Muscle layer of colon (tissue), 2 donors: ENCODE results near the gene TMEM182.

Experiments used
- H3K27ac ChIP-seq: one replicate; pipeline ENCODE4 v1.7.0; 2013; ENCODE audit warnings: low read depth, mild to moderate bottlenecking, low read length, moderate library complexity
- H3K27me3 ChIP-seq, 2 donors: one replicate each; pipeline ENCODE4 v1.7.0; 2013; ENCODE audit warnings: low read length in 2 of 2, mild to moderate bottlenecking in 2 of 2; ENCODE audit not compliant: insufficient read depth in 2 of 2, control insufficient read depth in 1 of 2
- H3K36me3 ChIP-seq: one replicate; pipeline ENCODE4 v1.7.0; 2013; ENCODE audit warnings: mild to moderate bottlenecking, low read length; ENCODE audit not compliant: insufficient read depth
- H3K4me1 ChIP-seq: one replicate; pipeline ENCODE4 v1.7.0; 2013; ENCODE audit warnings: mild to moderate bottlenecking, low read length; ENCODE audit not compliant: insufficient read depth
- H3K4me3 ChIP-seq, 2 donors: one replicate each; pipeline ENCODE4 v1.7.0; 2013; ENCODE audit warnings: low read length in 2 of 2, low read depth in 1 of 2, mild to moderate bottlenecking in 1 of 2, moderate library complexity in 1 of 2
- H3K9ac ChIP-seq: one replicate; pipeline ENCODE4 v1.7.0; 2013; ENCODE audit warnings: low read length
- H3K9me3 ChIP-seq: one replicate; pipeline ENCODE4 v1.7.0; 2013; ENCODE audit warnings: mild to moderate bottlenecking, low read length
- donor health status: abdominal sarcoma.
- donor health status: Adenocarcinoma of cecum.

The TMEM182 gene

DNA sequence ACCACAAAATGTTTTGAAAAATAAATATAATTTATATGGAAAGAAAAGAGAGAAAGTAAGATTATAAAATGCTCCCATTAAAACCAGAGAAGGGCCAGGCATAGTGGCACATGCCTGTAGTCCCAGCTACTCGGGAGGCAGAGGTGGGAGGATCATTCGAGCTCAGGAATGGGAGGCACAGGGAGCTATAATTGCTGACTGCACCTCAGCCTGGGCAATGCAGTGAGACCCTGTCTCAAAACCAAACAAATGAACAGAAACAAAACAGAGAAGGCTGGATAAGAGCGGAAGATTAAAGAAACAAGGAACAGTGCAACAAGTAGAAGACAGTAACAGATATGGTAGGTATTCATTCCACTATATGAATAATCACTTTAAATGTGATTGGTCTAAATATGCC is 18.6 kb upstream of the TMEM182 start:
- no peaks in the 10 kb centered on the region for H3K4me1 ChIP-seq
- no peaks in the 10 kb centered on the region for H3K27me3 ChIP-seq
- H3K4me3 ChIP-seq = no peak overlapping the region
- H3K9me3 ChIP-seq = no peaks in the 10 kb centered on the region
- no peak overlapping the region for H3K9ac ChIP-seq
- no peak overlapping the region for H3K27ac ChIP-seq
- no peaks in the 10 kb centered on the region for H3K36me3 ChIP-seq

DNA sequence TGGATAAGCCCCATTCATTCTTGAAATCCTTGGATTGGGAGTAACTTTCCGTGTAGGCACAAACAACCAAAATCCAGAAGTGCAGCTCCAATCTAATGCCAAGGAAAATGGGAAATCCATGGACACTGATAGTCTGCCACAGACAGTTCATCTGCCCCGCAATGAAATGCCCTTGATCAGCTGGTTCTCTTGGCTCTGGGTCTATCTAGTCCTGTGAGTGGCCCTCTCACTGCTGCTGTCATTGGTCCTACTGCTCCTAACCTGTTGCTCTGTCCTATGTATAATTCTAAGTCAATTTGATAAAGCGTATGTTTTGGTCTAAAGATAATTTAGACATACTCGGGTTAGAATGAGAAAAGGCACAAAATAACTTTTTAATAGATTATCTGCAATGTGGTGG is 13.7 kb upstream of the TMEM182 start:
- Histone ChIP-seq H3K4me3 (no peak overlapping the region), H3K27me3 (no peaks in the 10 kb centered on the region), H3K36me3 (no peaks in the 10 kb centered on the region), H3K9me3 (no peaks in the 10 kb centered on the region), H3K9ac (no peak overlapping the region), H3K27ac (no peak overlapping the region), H3K4me1 (no peaks in the 10 kb centered on the region)

DNA sequence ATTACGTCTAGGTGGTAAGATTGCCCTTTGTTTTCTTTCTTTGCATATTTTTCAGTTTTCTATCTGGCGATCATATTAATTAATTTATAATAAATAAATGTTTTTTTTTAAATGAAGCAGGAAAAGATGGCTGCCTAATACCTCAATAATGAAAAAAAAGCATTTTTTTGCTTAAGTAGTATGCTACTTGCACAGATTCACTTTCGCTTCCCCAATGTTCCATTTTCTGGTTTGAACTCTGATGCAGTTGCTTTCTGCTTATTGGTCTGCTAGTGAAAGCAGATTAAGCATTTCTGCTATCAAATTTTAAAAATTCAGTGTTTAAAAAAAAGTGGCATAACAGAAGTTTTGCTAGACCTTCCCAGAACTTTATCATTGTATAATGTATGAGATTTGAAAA is 11.9 kb upstream of the TMEM182 start:
- no peaks in the 10 kb centered on the region for H3K9me3 ChIP-seq
- H3K4me1 ChIP-seq = no peaks in the 10 kb centered on the region
- H3K36me3 ChIP-seq = no peaks in the 10 kb centered on the region
- H3K9ac ChIP-seq = no peak overlapping the region
- H3K27ac ChIP-seq = no peak overlapping the region
- no peak overlapping the region for H3K4me3 ChIP-seq
- no peaks in the 10 kb centered on the region for H3K27me3 ChIP-seq

DNA sequence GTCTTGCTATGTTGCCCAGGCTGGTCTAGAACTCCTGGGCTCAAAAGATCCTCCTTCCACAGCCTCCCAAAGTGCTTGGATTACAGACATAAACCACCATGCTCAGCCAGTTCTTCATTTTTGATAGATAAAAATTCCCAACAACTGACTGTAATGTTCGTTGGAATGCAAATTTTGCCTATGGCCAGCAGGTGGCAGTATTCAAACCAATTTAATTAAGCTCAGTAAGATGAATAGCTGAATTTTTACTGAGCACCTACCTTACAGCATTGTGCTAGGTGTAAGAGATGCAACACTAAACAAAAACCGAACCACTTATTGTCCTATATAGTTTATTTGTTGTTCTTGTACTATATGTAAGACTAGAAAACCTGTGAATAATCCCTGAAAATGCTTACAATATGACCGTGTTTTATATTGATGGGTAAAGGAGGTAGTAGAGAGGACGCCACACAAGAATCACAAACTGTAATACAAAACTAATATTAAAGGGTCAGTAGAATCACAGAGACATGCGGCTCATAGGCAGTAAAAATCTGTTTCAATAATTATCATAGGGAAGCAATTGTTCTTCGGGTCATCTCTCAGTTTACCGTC is 8.2 kb upstream of the TMEM182 start:
- Histone ChIP-seq H3K27ac (no peak overlapping the region), H3K4me3 (no peak overlapping the region), H3K9me3 (no peaks in the 10 kb centered on the region), H3K36me3 (no peaks in the 10 kb centered on the region), H3K27me3 (no peaks in the 10 kb centered on the region), H3K4me1 (peaks cover 9% of the 10 kb centered on the region), H3K9ac (no peak overlapping the region)

DNA sequence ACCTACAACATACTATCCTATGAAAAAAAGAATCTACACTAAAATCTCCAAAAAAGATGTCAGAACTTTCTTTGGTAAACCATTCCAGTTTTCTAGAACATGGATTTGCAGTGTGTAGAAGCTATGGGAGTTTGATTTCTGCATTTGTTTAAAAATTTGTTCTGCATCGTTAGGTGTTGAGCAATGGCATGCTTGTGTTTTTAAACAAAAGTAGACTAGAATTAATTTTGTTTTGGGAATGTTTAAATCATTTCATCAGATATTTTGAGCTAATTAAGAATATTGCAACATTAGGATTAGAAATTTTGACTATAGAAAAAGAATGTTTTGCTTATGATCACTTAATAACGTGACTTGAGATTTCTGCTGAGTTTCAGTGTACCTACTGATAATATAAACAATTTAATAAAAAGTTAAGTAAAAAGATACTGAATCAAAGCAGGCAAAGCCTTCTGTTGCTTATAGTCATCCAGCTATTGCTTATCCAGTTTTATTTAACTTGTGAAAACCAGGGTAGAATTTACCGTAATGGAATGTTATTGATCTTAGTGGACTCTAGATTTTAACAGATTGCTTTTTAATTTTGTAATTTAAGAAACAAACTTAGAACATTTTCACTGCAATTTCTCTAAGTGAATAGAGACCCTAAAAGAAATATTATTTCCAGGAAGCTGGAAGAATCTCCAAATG is 7.2 kb upstream of the TMEM182 start:
- peaks cover 11% of the 10 kb centered on the region for H3K4me1 ChIP-seq
- no peak overlapping the region for H3K27ac ChIP-seq
- no peaks in the 10 kb centered on the region for H3K36me3 ChIP-seq
- H3K4me3 ChIP-seq = no peak overlapping the region
- no peaks in the 10 kb centered on the region for H3K9me3 ChIP-seq
- H3K27me3 ChIP-seq = no peaks in the 10 kb centered on the region
- H3K9ac ChIP-seq = no peak overlapping the region

DNA sequence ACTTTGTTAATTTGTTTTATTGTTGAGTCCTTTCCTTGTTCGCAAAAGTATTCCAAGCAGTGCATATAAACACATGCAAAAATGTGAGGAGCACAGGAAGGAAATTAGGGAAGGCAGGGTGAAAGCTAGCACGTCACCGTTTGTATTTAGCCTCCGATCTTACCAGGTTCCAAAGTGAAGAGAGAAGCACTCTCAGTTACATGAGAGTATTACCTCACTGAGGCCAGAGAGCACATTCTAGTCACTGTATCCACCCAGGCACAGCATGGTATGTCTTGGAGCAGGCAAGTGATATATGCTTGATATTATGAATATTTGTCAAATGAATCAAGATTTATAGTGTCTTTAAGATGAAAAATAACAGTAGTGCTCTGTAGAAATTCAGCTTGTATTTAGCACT is 6.5 kb upstream of the TMEM182 start:
- H3K36me3 ChIP-seq = no peaks in the 10 kb centered on the region
- H3K27me3 ChIP-seq = no peaks in the 10 kb centered on the region
- no peaks in the 10 kb centered on the region for H3K9me3 ChIP-seq
- no peak overlapping the region for H3K4me3 ChIP-seq
- H3K27ac ChIP-seq = no peak overlapping the region
- H3K9ac ChIP-seq = no peak overlapping the region
- H3K4me1 ChIP-seq = peaks cover 11% of the 10 kb centered on the region

DNA sequence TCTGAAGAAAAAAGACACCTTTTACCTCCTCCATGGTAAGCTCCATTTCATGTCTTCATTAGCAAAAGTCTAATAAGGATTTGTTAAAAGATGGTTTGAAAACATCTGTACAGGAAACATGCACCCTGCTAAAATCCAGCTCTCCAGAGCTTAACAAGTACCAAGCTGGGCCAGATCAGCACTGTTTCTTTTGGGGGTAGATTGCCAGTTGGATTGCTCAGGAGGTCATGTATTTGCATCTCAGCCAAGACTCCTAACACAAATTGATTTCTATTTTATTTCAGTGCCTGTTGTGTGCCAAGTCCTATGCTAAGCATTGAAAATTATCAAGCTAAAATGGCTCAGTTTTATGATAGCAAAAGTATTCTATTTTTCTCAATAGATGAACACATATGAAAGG is 3.4 kb upstream of the TMEM182 start:
- Histone ChIP-seq H3K4me3 (no peak overlapping the region), H3K36me3 (no peaks in the 10 kb centered on the region), H3K9ac (no peak overlapping the region), H3K4me1 (peaks cover 11% of the 10 kb centered on the region), H3K27me3 (no peaks in the 10 kb centered on the region), H3K27ac (no peak overlapping the region), H3K9me3 (no peaks in the 10 kb centered on the region)

DNA sequence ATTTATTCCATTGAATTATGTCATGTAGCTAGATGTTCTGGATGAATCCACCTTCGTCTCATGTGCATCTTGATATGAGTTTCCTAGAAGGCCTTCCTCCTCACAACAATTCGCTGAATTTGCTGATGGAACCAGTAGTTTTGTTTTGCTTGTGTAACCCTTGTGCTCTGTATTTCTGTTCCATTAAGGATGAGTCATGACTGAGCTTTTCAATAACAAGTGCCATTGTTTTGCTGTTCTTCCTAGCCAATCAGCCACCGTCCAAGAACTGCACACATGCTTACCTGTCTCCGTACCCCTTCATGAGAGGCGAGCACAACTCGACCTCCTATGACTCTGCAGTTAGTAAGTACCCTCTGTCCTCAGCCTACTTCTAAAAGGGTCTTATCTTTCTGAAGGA is 2.3 kb downstream of the TMEM182 start:
- H3K9me3 ChIP-seq = no peaks in the 10 kb centered on the region
- no peak overlapping the region for H3K4me3 ChIP-seq
- no peaks in the 10 kb centered on the region for H3K27me3 ChIP-seq
- H3K4me1 ChIP-seq = no peaks in the 10 kb centered on the region
- no peak overlapping the region for H3K9ac ChIP-seq
- H3K36me3 ChIP-seq = no peaks in the 10 kb centered on the region
- no peak overlapping the region for H3K27ac ChIP-seq

DNA sequence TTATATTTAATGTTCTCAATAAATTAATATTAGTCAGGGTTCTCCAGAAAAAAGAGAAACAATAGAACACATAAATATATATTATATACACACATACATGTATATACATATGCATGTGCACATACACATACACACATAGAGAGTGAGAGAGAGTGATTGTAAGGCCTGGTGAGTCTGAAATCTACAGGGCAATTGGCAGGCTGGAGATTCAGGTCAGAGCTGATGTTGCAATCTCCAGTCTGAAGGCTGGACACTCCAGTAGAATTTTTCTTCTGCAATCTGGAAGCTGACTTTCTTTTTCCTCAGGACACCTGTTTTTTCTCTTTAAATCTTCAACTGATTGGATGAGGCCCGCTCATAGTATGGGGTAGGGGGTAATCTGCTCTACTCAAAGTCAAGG is 3.2 kb downstream of the TMEM182 start:
- no peaks in the 10 kb centered on the region for H3K9me3 ChIP-seq
- no peaks in the 10 kb centered on the region for H3K36me3 ChIP-seq
- no peak overlapping the region for H3K9ac ChIP-seq
- H3K4me3 ChIP-seq = no peak overlapping the region
- no peak overlapping the region for H3K27ac ChIP-seq
- no peaks in the 10 kb centered on the region for H3K4me1 ChIP-seq
- H3K27me3 ChIP-seq = no peaks in the 10 kb centered on the region

DNA sequence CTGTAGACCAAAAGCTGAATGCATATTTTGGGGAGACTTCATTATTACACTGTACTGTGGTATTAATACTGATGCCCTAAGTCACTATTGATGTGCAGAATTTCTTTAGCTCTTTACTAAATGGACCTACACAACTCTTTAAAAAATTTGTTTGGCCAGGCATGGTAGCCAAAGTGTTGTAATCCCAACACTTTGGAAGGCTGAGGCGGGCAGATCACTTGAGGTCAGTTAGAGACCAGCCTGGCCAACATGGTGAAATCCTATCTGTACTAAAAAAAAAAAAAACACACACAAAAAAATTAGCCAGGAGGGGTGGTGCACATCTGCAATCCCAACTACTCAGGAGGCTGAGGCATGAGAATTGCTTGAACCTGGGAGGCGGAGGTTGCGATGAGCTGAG is 6.4 kb downstream of the TMEM182 start:
- Histone ChIP-seq H3K9ac (no peak overlapping the region), H3K4me3 (no peak overlapping the region), H3K36me3 (no peaks in the 10 kb centered on the region), H3K27me3 (no peaks in the 10 kb centered on the region), H3K9me3 (no peaks in the 10 kb centered on the region), H3K4me1 (no peaks in the 10 kb centered on the region), H3K27ac (no peak overlapping the region)

DNA sequence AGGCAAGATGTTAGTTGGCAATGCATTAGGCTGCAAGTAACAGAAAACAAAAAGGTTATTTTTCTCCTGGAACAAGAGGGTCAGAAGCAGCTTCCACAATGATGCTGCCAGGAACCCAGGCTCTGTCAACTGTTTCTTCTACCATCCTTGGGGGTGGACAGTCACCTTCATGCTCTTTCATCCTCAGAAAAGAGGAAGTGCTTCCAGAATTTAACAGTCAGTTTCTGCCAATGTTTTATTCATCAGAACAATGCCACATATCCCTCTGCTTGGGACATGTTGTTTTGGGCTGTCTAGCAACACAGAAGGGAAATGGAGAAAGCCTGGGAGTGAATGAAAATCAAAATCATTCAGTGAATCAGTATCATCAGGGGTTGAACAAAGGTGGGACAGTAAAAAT is 7.1 kb downstream of the TMEM182 start:
- Histone ChIP-seq H3K27ac (no peak overlapping the region), H3K4me3 (no peak overlapping the region), H3K9me3 (no peaks in the 10 kb centered on the region), H3K27me3 (no peaks in the 10 kb centered on the region), H3K9ac (no peak overlapping the region), H3K4me1 (no peaks in the 10 kb centered on the region), H3K36me3 (no peaks in the 10 kb centered on the region)

DNA sequence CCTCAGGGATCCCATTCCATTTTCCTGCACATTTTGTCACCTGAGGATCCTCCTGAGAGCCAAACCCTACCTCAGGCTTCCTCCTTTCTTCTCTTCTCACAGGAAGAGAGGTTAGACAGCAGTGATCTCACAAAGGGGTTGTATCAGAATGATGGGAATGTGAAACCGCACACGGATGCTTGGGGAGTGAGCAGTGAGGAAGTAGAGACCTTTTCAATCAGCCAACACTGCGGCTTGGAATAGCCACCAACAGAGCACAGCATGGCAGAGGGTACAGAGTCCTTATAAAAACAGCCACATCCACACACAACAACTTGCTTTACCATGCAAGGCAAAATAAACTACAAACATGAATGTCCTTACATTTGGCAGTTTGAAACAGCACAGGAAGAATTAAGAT is 8.7 kb downstream of the TMEM182 start:
- Histone ChIP-seq H3K4me3 (no peak overlapping the region), H3K36me3 (no peaks in the 10 kb centered on the region), H3K27ac (no peak overlapping the region), H3K9ac (no peak overlapping the region), H3K9me3 (no peaks in the 10 kb centered on the region), H3K27me3 (no peaks in the 10 kb centered on the region), H3K4me1 (no peaks in the 10 kb centered on the region)
